Measurements from ENCODE around the gene GRAMD1C. TPM values are rescaled to one million over a fixed set of nuclear protein-coding genes. Genes with fewer than 3 reads are reported as not detected.

Gene GRAMD1C
- total and polyA plus RNA-seq, 2 donors (not counting 3 experiments of a cell fraction or from before 2014, with no cell fraction given) = 7.0 to 24.0 TPM

GRCh38 chr3:113966172-113966571 is 127.6 kb downstream of the GRAMD1C start:
- TF ChIP-seq FOS (IDR thresholded peaks at IDR 0.05; ENCODE audit: borderline replicate concordance, insufficient read depth, low read length) (no peak), MAX (IDR thresholded peaks at IDR 0.05; ENCODE audit: insufficient read depth, insufficient read length) (no peak), POLR2AphosphoS5 (IDR thresholded peaks at IDR 0.05; ENCODE audit: insufficient read depth, low read depth, low read length) (no peak), MYC (IDR thresholded peaks at IDR 0.05; ENCODE audit: low read depth, low read length) (no peak), CTCF (IDR thresholded peaks at IDR 0.05; ENCODE audit: extremely low read depth in 1 of 2, insufficient read depth in 1 of 2, low read depth in 1 of 2, low read length in 2 of 2) (no peak), JUN (IDR thresholded peaks at IDR 0.05; ENCODE audit: borderline replicate concordance, insufficient read depth, insufficient read length, low read depth) (no peak), EZH2 (IDR thresholded peaks at IDR 0.05; ENCODE audit: borderline replicate concordance, low read depth, low read length, severe bottlenecking) (no peak), GATA2 (IDR thresholded peaks at IDR 0.05; ENCODE audit: insufficient read depth, insufficient read length, low read depth, low read length) (no peak), POLR2A (IDR thresholded peaks at IDR 0.05; ENCODE audit: low read depth, low read length) (no peak)
- Histone ChIP-seq H3K36me3 (ENCODE audit: control insufficient read depth in 2 of 2, extremely low read depth in 1 of 2, insufficient read depth in 2 of 2, low read length in 2 of 2) (no peaks in the 10 kb centered on the region), H3K4me2 (ENCODE audit: insufficient read depth, low read length) (no peak overlapping the region), H3K9me1 (replicated peaks; ENCODE audit: control insufficient read depth, extremely low read depth, insufficient read depth, low read length) (no peaks in the 10 kb centered on the region), H3K9me3 (replicated peaks; ENCODE audit: control insufficient read depth, insufficient read depth, low read length) (no peaks in the 10 kb centered on the region), H3K27me3 (ENCODE audit: control insufficient read depth in 2 of 2, insufficient read depth in 2 of 2, low read length in 2 of 2) (no peaks in the 10 kb centered on the region), H3K27ac (ENCODE audit: insufficient read depth, low read depth, low read length) (no peak overlapping the region), H2AFZ (ENCODE audit: low read depth, low read length) (no peak overlapping the region), H3K9ac (replicated peaks; ENCODE audit: extremely low read depth, insufficient read depth, low read length) (no peak overlapping the region), H3K79me2 (ENCODE audit: control insufficient read depth, insufficient read depth, low read length) (no peaks in the 10 kb centered on the region), H3K4me3 (replicated peaks in 1 of 3; ENCODE audit: insufficient read depth in 1 of 3, low read depth in 1 of 3, low read length in 3 of 3) (no peak overlapping the region), H3K4me1 (ENCODE audit: control insufficient read depth, extremely low read depth, insufficient read depth, low read length) (no peaks in the 10 kb centered on the region), H4K20me1 (replicated peaks; ENCODE audit: control insufficient read depth, extremely low read depth, insufficient read depth, low read length) (no peaks in the 10 kb centered on the region)
- intact Hi-C loops (cut with micrococcal nuclease) (no loop called here), dilution Hi-C loops (cut with MboI; ENCODE audit: extremely low pct_ligation_motif_present, low sequenced_read_pairs) (no loop called here)
- CTCF ChIA-PET = no interaction called here
- no peak for DNase-seq (ENCODE audit: low read depth, low spot score)
- BruUV-seq (replicated peaks) = no TSS peak
- FAIRE-seq = no peak
- POLR2A ChIA-PET = no interaction called here

All from endothelial cell of umbilical vein (primary cell).